HL-60 (cell line): ENCODE results near the gene TPST2.
A peak's percentile ranks its signal among the peaks of the same experiment; 100 is the strongest.

Source experiments
- DNase-seq, 2 experiments: peaks; one replicate each; pipeline ENCODE4 v3.0.0-alpha.2; 2010 to 2020; ENCODE audit warnings: low read depth in 1 of 2, low spot score in 1 of 2
- H3K27ac ChIP-seq: fragments of 250-450 bp; sonication (Bioruptor Pico); replicated peaks from 2 replicates; pipeline ENCODE4 v1.5.1; 2020; ENCODE audit warnings: mild to moderate bottlenecking, moderate library complexity
- H3K27me3 ChIP-seq: fragments of 250-450 bp; sonication (Bioruptor Pico); 2 replicates; pipeline ENCODE4 v1.5.1; 2021; ENCODE audit warnings: mild to moderate bottlenecking, moderate library complexity; ENCODE audit not compliant: insufficient read depth, poor library complexity, severe bottlenecking
- H3K4me3 ChIP-seq: replicated peaks from 2 replicates; pipeline ENCODE4 v1.5.1; 2011; ENCODE audit warnings: mild to moderate bottlenecking, control low read depth, low read length; ENCODE audit not compliant: insufficient read depth
- GABPA ChIP-seq: IDR thresholded peaks from 2 replicates; pipeline ENCODE4 v1.6.1; 2012; ENCODE audit warnings: low read depth
- POLR2AphosphoS5 ChIP-seq: IDR thresholded peaks from 2 replicates; pipeline ENCODE4 v1.6.1; 2012; ENCODE audit warnings: low read depth
- SPI1 ChIP-seq: IDR thresholded peaks from 2 replicates; pipeline ENCODE4 v1.6.1; 2012; ENCODE audit warnings: low read depth, mild to moderate bottlenecking, borderline replicate concordance
- TF ChIP-seq, protein P1 (sequence below): IDR thresholded peaks from 2 replicates; pipeline ENCODE4 v1.6.1; 2012; ENCODE audit warnings: low read depth; ENCODE audit not compliant: insufficient replicate concordance
- TF ChIP-seq, protein P2 (sequence below): IDR thresholded peaks from one replicate; pipeline ENCODE4 v1.5.1; 2011; ENCODE audit warnings: low read length, control low read depth, inconsistent platforms; ENCODE audit not compliant: insufficient read depth

TPST2 gene

DNA sequence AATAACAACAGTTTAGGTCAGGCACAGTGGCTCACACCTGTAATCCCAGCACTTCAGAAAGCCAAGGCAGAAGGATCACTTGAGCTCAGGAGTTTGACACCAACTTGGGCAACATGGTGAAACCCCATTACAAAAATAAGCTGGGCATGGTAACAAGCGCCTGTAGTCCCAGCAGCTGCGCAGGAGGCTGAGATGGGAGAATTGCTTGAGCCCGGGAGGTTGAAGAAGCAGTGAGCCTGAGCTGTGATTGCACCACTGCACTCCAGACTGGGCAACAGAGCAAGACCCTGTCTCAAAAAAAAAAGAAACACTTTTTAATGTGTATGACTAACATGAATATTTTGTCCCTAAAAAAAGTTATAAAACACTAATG lies 53.2 kb downstream of the TPST2 start:
- no peak for DNase-seq
- no peaks in the 10 kb centered on the region for H3K27me3 ChIP-seq
- TF ChIP-seq, protein P1, sequence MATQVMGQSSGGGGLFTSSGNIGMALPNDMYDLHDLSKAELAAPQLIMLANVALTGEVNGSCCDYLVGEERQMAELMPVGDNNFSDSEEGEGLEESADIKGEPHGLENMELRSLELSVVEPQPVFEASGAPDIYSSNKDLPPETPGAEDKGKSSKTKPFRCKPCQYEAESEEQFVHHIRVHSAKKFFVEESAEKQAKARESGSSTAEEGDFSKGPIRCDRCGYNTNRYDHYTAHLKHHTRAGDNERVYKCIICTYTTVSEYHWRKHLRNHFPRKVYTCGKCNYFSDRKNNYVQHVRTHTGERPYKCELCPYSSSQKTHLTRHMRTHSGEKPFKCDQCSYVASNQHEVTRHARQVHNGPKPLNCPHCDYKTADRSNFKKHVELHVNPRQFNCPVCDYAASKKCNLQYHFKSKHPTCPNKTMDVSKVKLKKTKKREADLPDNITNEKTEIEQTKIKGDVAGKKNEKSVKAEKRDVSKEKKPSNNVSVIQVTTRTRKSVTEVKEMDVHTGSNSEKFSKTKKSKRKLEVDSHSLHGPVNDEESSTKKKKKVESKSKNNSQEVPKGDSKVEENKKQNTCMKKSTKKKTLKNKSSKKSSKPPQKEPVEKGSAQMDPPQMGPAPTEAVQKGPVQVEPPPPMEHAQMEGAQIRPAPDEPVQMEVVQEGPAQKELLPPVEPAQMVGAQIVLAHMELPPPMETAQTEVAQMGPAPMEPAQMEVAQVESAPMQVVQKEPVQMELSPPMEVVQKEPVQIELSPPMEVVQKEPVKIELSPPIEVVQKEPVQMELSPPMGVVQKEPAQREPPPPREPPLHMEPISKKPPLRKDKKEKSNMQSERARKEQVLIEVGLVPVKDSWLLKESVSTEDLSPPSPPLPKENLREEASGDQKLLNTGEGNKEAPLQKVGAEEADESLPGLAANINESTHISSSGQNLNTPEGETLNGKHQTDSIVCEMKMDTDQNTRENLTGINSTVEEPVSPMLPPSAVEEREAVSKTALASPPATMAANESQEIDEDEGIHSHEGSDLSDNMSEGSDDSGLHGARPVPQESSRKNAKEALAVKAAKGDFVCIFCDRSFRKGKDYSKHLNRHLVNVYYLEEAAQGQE = no peak
- TF ChIP-seq GABPA (no peak), POLR2AphosphoS5 (no peak), SPI1 (no peak)
- TF ChIP-seq, protein P2, sequence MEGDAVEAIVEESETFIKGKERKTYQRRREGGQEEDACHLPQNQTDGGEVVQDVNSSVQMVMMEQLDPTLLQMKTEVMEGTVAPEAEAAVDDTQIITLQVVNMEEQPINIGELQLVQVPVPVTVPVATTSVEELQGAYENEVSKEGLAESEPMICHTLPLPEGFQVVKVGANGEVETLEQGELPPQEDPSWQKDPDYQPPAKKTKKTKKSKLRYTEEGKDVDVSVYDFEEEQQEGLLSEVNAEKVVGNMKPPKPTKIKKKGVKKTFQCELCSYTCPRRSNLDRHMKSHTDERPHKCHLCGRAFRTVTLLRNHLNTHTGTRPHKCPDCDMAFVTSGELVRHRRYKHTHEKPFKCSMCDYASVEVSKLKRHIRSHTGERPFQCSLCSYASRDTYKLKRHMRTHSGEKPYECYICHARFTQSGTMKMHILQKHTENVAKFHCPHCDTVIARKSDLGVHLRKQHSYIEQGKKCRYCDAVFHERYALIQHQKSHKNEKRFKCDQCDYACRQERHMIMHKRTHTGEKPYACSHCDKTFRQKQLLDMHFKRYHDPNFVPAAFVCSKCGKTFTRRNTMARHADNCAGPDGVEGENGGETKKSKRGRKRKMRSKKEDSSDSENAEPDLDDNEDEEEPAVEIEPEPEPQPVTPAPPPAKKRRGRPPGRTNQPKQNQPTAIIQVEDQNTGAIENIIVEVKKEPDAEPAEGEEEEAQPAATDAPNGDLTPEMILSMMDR = no peak
- no peak overlapping the region for H3K4me3 ChIP-seq
- H3K27ac ChIP-seq = no peak overlapping the region

DNA sequence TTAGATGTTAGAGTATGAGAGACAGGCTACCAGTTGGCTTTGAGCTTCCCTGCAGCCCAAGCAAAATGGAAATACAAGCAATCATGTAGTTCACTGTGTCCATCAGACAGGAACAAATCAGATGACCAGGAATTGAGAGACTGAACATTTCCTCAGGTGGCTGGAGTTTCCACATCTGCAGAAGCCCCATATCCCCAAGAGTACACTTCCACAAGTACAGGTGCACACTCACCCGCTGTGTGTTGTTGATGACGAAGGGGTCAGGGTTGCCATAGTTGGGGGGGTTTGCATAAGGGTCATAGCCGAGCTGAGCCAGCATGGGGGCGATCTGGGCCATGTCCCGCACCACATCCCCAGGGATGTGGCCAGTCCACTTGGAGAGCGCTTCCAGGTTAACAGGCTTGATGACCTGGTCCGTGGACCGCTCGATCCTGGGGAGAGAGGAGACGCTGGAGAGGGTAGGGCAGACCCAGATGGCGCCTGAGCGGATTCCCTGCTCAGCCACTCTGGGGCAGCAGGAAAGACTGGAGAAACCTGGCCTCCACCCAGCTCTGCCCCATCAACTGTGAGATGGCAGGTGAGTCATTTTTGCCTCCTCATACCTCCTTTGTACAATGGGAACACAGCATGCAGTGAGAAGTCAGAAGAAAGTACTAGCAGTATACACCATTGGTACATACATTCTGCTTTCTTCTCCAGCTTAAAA lies 53.7 kb downstream of the TPST2 start:
- Histone ChIP-seq H3K4me3 (no peak overlapping the region), H3K27me3 (no peaks in the 10 kb centered on the region), H3K27ac (no peak overlapping the region)
- no peak for TF ChIP-seq SPI1
- TF ChIP-seq GABPA = no peak
- TF ChIP-seq, protein P1 = no peak
- TF ChIP-seq POLR2AphosphoS5 = no peak
- TF ChIP-seq, protein P2 = no peak
- no peak for DNase-seq

DNA sequence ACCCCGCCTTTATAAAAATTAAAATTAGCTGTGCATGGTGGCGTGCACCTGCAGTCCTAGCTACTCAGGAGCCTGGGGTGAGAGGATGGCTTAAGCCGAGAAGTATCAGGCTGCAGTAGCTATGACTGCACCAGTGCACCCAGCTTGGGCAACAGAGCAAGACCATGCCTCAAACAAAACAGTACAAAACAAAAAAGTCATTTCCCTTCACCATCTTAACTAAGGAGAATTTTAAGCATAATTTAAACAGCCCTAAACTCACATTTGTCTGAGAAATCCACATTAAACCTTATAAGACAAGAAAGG lies 54.4 kb downstream of the TPST2 start:
- Histone ChIP-seq H3K27me3 (no peaks in the 10 kb centered on the region), H3K4me3 (no peak overlapping the region), H3K27ac (peak overlapping the region; percentile 55; the same call in 1 of the 2 replicates)
- no peak for DNase-seq
- TF ChIP-seq SPI1 (no peak), POLR2AphosphoS5 (no peak), GABPA (no peak)
- TF ChIP-seq, protein P2 = no peak
- TF ChIP-seq, protein P1 = no peak
